ENCODE data around the gene SEPTIN12. TPM values are rescaled to one million over a fixed set of nuclear protein-coding genes. Genes with fewer than 3 reads are reported as not detected.

SEPTIN12 gene
- total and polyA plus RNA-seq, 9 donors: 0.32 TPM; not detected in 8

- no peaks in the 10 kb centered on the region for H3K9me3 ChIP-seq
- intact Hi-C loops (cut with DNase I): no loop called here
- 68 to 70% (median 69%) methylated on average over 15 of the region's 15 CpGs for WGBS, 3 donors
- no peaks in the 10 kb centered on the region for H3K36me3 ChIP-seq
- no peak for TF ChIP-seq EP300 (IDR thresholded peaks at IDR 0.05)
- TF ChIP-seq CTCF (IDR thresholded peaks at IDR 0.05): no peak
- no peak for TF ChIP-seq POLR2A (IDR thresholded peaks at IDR 0.05)
- DNase-seq: no peak
- no peak overlapping the region for H3K27ac ChIP-seq
- no peak overlapping the region for H3K4me3 ChIP-seq
- peaks cover 2% of the 10 kb centered on the region for H3K4me1 ChIP-seq (ENCODE audit: insufficient read depth)
- H3K27me3 ChIP-seq: no peaks in the 10 kb centered on the region
Measured at GRCh38 chr16:4737545-4737944, 50.6 kb downstream of the SEPTIN12 start.

GRCh38 chr16:4736546-4736945 is 51.6 kb downstream of the SEPTIN12 start:
- H3K9me3 ChIP-seq: no peaks in the 10 kb centered on the region
- no peak for DNase-seq
- TF ChIP-seq POLR2A (IDR thresholded peaks at IDR 0.05) (no peak), CTCF (IDR thresholded peaks at IDR 0.05) (no peak), EP300 (IDR thresholded peaks at IDR 0.05) (no peak)
- no peaks in the 10 kb centered on the region for H3K36me3 ChIP-seq
- no peak overlapping the region for H3K27ac ChIP-seq
- 75 to 81% (median 78%) methylated on average over 4 of the region's 4 CpGs for WGBS, 3 donors
- peaks cover 2% of the 10 kb centered on the region for H3K4me1 ChIP-seq (ENCODE audit: insufficient read depth)
- no peak overlapping the region for H3K4me3 ChIP-seq
- no peaks in the 10 kb centered on the region for H3K27me3 ChIP-seq
- intact Hi-C loops (cut with DNase I): no loop called here

DNA sequence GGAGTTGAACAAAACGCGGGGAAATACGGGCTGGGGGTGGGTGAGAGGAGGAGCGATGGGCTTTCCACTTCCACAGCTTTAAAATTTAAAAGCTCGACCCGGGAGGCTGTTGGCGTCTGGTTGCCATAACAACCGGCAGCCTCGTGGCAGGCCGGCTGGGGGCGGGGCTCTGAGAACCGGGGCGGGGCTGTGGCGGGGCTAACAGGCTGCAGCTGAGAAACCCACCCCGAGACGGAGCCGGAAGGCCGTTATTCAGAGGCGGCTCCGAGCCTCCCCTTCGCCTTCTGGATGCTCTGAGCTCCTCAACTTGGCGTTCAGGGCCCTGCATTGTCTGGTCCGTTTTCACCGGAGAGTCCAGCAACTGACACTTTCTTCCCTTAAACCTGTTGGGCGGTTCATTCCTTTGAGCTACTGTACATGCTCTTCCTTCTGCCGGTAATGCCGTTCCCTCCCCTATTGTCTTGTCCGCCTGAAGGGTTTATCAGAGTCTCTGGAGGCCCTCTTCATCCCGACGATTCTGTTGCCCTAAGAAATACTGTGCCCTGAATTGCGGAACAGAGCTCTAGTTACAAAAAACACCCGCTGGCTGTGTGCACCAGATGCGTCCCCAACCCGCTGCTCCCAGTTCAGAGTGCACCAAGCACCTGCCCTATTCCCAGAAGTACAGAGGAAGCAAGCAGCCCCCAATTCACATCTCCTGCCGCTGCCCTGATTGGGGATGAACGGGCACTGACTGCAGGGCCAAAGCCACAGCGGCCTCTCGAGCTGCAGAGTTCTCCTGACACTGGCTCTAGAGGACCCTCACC is 53.2 kb downstream of the SEPTIN12 start:
- Histone ChIP-seq H3K27ac (peak overlapping the region in 1 of 2 donors; percentile 65), H3K9me3 (no peaks in the 10 kb centered on the region), H3K36me3 (no peaks in the 10 kb centered on the region), H3K4me3 (peak overlapping the region; percentile 98), H3K27me3 (no peaks in the 10 kb centered on the region), H3K4me1 (ENCODE audit: insufficient read depth) (peaks cover 2% of the 10 kb centered on the region)
- intact Hi-C loops (cut with DNase I): loop anchor here in 1 of 4 donors (5.0 kb wide), 1 partner anchor 43 kb away; the partner anchor contains the start of gene NUDT16L1
- peak; percentile 88 to 93 (median 89) for DNase-seq
- TF ChIP-seq EP300 (IDR thresholded peaks at IDR 0.05): no peak
- peak; percentile 7 for TF ChIP-seq POLR2A (IDR thresholded peaks at IDR 0.05)
- 6 to 8% (median 7%) methylated on average over 37 to 38 of the region's 38 CpGs for WGBS, 3 donors

GRCh38 chr16:4734063-4734729 is 53.9 kb downstream of the SEPTIN12 start, which contains the start of the genes ANKS3 and DNAAF8:
TSS of gene ANKS3 (minus strand) at chr16:4734271. CDS start at chr16:4730149, 4,122 bp downstream.
TSS of gene DNAAF8 (plus strand) at chr16:4734537. CDS start at chr16:4736515, 1,978 bp downstream.
- no peaks in the 10 kb centered on the region for H3K27me3 ChIP-seq
- H3K27ac ChIP-seq: peak within 1 kb of the TSS in 1 of 2 donors; percentile 65
- 0 to 1% (median 0%) methylated on average over 34 to 70 of the region's 70 CpGs for WGBS, 3 donors
- H3K36me3 ChIP-seq: no peaks in the 10 kb centered on the region
- H3K4me1 ChIP-seq (ENCODE audit: insufficient read depth): peaks cover 2% of the 10 kb centered on the region
- peak within 1 kb of the TSS; percentile 98 for H3K4me3 ChIP-seq
- H3K9me3 ChIP-seq: no peaks in the 10 kb centered on the region
- TF ChIP-seq EP300 (IDR thresholded peaks at IDR 0.05) (no peak), POLR2A (IDR thresholded peaks at IDR 0.05) (peak; percentile 22)
- intact Hi-C loops (cut with DNase I): loop anchor here in 1 of 4 donors (5.0 kb wide), 1 partner anchor 42 kb away; the partner anchor contains the start of gene NUDT16L1
- DNase-seq: peak; percentile 91 to 95 (median 94)

- no peaks in the 10 kb centered on the region for H3K36me3 ChIP-seq
- no peaks in the 10 kb centered on the region for H3K9me3 ChIP-seq
- intact Hi-C loops (cut with DNase I): loop anchor here in 1 of 4 donors (5.0 kb wide), 1 partner anchor 41 kb away; the partner anchor contains the start of gene NUDT16L1
- no peak for DNase-seq
- H3K4me1 ChIP-seq (ENCODE audit: insufficient read depth): peaks cover 2% of the 10 kb centered on the region
- H3K27ac ChIP-seq: peak overlapping the region in 1 of 2 donors; percentile 65
- no peaks in the 10 kb centered on the region for H3K27me3 ChIP-seq
- TF ChIP-seq CTCF (IDR thresholded peaks at IDR 0.05) (no peak), EP300 (IDR thresholded peaks at IDR 0.05) (no peak), POLR2A (IDR thresholded peaks at IDR 0.05) (no peak)
- 0 to 1% (median 1%) methylated on average over 17 to 19 of the region's 19 CpGs for WGBS, 3 donors
- peak overlapping the region; percentile 98 for H3K4me3 ChIP-seq
Measured at GRCh38 chr16:4733747-4734062, 54.4 kb downstream of the SEPTIN12 start.

All from ovary (tissue), 9 donors.